Measurements from ENCODE around the gene TNFRSF11A. TPM values are rescaled to one million over a fixed set of nuclear protein-coding genes. Genes with fewer than 3 reads are reported as not detected.

The TNFRSF11A gene
- total RNA-seq, 1 experiment from 2014 or later: 0.24 TPM

DNA sequence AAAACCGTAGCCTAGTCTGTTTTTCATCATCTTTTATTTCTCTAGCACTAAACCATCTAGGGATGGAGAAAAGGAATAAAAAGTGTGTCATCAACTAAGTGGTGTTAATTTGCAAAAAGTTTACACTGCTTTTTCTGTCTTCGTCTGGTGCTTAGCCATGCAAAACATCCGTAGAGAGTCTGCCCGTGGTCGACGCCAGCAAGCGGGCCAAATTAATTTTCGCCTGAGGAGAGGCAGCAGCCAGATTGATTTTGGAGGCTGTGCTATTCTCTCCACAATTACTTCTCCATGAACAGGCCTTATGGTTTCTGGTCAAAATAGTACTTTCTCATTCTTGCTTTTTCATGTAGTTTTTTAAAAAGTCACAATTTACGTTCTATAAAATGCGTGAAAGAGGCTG, 46.3 kb downstream of the TNFRSF11A start:
- no peak for DNase-seq (ENCODE audit: low spot score)
- in situ Hi-C loops (cut with HindIII; ENCODE audit: low sequenced_read_pairs): no loop called here

DNA sequence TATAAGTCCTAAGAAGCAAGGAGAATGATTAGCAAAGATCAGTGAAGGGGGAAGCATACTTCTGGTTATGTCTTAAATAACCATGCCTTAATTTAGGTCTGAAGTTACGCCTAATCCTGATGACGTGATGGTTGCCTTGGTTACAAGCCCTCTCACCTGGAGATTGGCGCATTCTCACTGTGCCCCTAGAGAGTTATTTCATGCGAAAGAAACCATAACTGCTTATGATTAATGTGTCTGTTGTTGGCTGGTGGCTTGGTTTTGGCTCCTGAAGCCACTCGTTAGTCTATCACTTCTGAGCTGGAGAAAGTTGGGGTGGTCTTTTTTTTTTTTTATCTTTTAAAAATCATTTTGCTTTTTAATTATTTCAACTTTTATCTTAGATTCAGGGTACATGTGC, 47.0 kb downstream of the TNFRSF11A start:
- DNase-seq (ENCODE audit: low spot score): no peak
- in situ Hi-C loops (cut with HindIII; ENCODE audit: low sequenced_read_pairs): no loop called here

DNA sequence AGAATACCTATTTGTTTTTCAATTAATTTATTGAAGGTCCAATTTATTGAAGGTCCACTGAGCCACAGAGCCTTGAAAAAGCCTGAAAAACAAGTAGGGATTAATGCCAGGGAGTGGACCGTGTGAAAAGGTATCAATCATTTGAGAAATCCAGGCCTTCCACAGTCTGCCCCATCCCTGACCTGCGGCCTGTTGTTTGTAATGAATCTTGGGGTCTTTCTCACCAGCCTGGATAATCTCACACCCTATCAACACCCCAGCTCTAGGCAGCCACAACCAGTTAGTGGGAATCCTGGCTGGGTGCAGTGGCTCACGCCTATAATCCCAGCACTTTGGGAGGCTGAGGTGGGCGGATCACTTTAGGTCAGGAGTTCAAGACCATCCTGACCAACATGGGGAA, 47.8 kb downstream of the TNFRSF11A start:
- in situ Hi-C loops (cut with HindIII; ENCODE audit: low sequenced_read_pairs): no loop called here
- DNase-seq (ENCODE audit: low spot score): no peak

- in situ Hi-C loops (cut with HindIII; ENCODE audit: low sequenced_read_pairs): no loop called here
- no peak for DNase-seq (ENCODE audit: low spot score)
Observed at GRCh38 chr18:62374410-62374965, 49.4 kb downstream of the TNFRSF11A start.

DNA sequence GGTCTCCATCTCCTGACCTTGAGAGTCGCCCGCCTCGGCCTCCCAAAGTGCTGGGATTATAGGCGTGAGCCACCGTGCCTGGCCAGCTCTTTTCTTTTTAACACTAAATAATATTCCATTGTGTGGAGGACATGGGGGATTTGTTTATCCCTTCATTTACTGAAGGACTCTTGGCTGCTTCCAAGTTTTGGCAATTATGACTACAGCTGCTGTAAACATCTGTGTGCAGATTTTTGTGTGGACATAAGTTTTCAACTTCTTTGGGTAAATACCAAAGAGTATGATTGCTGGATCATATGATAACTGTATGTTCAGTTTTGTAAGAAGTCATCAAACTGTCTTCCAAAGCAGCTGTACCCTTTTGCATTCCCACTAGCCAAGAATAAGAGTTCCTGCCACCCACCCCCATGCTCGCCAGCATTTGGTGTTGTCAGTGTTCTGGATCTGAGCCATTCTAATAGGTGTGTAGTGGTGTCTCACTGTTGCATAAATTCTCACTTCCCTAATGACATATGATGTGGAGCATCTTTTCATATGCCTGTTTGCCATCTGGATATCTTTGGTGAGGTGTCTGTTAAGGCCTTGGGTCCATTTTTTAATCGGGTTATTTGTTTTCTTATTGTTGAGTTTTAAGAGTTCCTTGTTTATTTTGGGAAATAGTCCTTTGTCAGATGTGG, 52.2 kb downstream of the TNFRSF11A start:
- in situ Hi-C loops (cut with HindIII; ENCODE audit: low sequenced_read_pairs): no loop called here
- no peak for DNase-seq (ENCODE audit: low spot score)

- in situ Hi-C loops (cut with HindIII; ENCODE audit: low sequenced_read_pairs): no loop called here
- DNase-seq (ENCODE audit: low spot score): no peak
Observed at GRCh38 chr18:62379051-62379450, 53.9 kb downstream of the TNFRSF11A start.

DNA sequence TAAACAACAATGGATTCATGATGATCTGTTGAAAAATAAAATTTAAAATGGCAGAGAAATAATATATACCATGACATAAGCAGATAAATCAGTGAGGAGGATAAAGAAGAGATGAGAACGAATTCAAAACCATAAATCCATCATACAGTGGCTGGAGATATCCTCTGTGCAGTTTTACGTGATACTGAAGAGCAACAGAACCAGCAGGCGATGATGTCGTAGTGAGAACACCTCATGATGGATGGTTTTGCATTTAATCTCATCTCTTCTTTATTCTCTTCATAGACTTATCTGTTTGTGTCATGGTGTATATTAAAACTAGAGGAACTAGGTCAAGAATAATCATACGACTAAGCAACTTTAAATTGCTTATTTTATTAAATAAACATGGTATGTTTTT, 56.3 kb downstream of the TNFRSF11A start:
- DNase-seq (ENCODE audit: low spot score): no peak
- in situ Hi-C loops (cut with HindIII; ENCODE audit: low sequenced_read_pairs): no loop called here

GRCh38 chr18:62384068-62384467, 59.0 kb downstream of the TNFRSF11A start:
- in situ Hi-C loops (cut with HindIII; ENCODE audit: low sequenced_read_pairs): no loop called here
- no peak for DNase-seq (ENCODE audit: low spot score)

DNA sequence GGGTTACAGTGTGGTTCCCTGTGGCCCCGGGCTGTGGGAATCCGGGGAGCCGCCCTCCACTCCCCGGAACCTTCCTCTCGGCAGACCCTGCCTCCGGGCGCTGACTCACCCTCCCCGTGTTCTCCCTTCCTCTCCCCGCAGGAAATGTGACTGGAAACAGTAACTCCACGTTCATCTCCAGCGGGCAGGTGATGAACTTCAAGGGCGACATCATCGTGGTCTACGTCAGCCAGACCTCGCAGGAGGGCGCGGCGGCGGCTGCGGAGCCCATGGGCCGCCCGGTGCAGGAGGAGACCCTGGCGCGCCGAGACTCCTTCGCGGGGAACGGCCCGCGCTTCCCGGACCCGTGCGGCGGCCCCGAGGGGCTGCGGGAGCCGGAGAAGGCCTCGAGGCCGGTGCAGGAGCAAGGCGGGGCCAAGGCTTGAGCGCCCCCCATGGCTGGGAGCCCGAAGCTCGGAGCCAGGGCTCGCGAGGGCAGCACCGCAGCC, 59.5 kb downstream of the TNFRSF11A start:
- in situ Hi-C loops (cut with HindIII; ENCODE audit: low sequenced_read_pairs): no loop called here
- DNase-seq (ENCODE audit: low spot score): no peak

GRCh38 chr18:62386091-62386490, 61.0 kb downstream of the TNFRSF11A start:
- no peak for DNase-seq (ENCODE audit: low spot score)
- in situ Hi-C loops (cut with HindIII; ENCODE audit: low sequenced_read_pairs): no loop called here

DNA sequence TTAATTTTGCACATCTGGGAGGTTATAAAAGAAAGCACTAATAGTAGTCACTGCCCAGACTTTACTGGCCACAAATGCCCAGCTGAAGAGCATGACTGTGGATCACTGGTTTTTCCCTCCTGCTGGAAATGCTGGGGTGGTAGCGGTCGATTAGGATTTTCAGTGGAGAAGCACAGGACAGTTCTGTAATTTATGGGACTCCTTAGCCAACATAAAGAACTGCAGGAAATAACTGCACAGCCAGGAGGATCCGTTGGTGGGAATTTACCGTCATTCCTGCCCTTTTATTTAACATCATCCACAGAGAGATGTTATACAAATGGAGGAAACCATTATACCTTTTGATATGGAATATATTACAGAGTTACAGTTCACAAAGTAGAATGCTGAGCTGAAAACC, 61.5 kb downstream of the TNFRSF11A start:
- no peak for DNase-seq (ENCODE audit: low spot score)
- in situ Hi-C loops (cut with HindIII; ENCODE audit: low sequenced_read_pairs): no loop called here

DNA sequence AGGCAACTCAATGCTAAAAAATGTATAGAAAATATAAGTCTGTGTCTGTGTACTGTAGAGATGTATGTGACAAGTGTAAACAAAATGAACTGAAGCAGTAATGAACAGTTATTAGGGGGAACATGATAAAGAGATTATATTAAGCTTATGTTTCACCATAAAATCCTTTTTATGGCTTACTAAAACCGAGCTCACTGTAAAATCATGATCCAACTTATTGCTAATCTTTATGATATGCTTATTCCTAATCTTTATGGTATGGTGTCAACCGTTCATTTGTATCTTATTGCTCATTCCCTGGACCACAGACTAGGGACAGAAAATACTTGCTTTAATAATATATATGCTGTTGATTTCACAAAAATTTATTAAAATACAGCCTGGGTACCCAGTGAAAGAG, 62.1 kb downstream of the TNFRSF11A start:
- DNase-seq (ENCODE audit: low spot score): no peak
- in situ Hi-C loops (cut with HindIII; ENCODE audit: low sequenced_read_pairs): no loop called here

DNA sequence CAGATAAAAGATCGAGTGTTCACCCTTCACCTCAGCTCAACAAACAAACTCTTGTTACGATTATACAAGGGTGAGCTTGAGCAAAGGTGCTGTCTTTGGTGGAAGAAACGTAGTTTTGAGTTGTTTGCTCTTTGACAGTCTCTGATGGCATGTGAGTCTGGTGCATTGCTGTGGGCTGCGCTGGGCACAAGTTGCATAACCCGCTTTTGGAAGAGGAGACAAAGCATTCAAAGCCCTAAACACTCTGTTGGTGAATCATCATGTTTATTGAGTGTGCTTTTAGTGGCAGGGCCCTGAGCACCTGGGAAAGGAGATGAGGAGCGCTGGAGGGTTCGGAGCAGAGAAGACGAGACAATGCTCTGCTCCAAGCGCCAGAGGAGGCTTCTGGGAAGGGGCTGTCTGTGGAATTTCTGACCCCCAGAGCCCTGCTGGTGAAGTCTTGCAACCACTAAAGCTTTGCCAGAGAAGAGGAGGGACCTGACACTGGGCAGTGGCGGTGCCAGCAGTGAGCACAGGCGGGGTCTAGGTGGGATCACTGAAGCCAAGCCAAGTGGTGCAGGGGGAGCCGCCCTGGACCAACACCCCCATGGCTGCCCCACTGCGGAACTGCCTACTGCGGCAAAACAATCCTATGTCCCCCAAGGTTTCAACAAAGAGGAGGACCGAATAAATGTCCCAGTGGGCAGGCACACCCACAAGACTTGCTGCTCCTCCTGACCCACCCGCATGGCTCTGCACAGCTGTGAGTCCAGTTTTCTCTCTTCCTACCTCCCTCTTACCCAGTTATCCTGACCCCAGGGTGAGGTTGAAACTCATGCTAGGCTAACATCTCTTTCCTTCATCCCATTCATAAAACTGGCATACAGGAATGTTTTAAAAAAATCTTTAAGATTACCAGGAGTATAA, 64.0 kb downstream of the TNFRSF11A start:
- in situ Hi-C loops (cut with HindIII; ENCODE audit: low sequenced_read_pairs): no loop called here
- no peak for DNase-seq (ENCODE audit: low spot score)

DNA sequence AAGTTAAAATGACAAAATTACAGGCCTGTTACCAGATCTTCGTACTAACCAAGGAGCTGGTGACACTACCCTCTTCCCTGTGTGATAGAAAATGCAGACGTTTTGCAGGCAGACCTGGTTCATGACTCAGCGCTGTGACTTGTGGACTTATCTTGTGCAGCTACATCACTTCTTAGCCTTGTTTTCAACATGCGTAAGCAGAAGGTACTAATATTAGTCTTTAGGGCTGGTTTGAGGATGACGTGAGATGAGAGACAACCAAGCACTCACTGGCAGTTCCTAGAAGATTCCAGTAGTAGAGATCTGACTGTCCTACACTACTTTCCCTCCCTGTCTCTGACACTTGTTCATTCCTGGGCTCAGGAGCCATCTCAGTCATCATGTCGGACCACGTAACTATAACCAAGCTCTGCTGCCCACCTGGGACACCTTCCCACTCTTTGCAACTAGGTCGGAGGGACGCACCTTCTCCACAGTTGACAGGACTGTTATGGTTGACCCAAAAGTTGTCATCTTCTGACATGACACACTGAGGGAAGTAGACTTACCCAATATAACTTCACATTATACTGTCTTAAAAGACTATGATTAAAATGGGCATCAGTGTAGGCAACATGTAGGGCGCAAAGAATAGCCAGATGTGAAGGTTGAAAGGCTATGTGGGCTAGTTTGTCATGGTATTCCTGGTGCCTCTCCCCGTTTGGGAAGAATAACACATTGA, 64.8 kb downstream of the TNFRSF11A start:
- no peak for DNase-seq (ENCODE audit: low spot score)
- in situ Hi-C loops (cut with HindIII; ENCODE audit: low sequenced_read_pairs): no loop called here

- in situ Hi-C loops (cut with HindIII; ENCODE audit: low sequenced_read_pairs): no loop called here
Observed at GRCh38 chr18:62394006-62394763, 69.1 kb downstream of the TNFRSF11A start.

GRCh38 chr18:62396381-62396780, 71.3 kb downstream of the TNFRSF11A start:
- in situ Hi-C loops (cut with HindIII; ENCODE audit: low sequenced_read_pairs): no loop called here
- no peak for DNase-seq (ENCODE audit: low spot score)

More at GRCh38 chr18:62394006-62394763, 69.1 kb downstream of the TNFRSF11A start:
- no peak for DNase-seq (ENCODE audit: low spot score)

GRCh38 chr18:62396967-62397366, 71.9 kb downstream of the TNFRSF11A start:
- no peak for DNase-seq (ENCODE audit: low spot score)
- in situ Hi-C loops (cut with HindIII; ENCODE audit: low sequenced_read_pairs): no loop called here

DNA sequence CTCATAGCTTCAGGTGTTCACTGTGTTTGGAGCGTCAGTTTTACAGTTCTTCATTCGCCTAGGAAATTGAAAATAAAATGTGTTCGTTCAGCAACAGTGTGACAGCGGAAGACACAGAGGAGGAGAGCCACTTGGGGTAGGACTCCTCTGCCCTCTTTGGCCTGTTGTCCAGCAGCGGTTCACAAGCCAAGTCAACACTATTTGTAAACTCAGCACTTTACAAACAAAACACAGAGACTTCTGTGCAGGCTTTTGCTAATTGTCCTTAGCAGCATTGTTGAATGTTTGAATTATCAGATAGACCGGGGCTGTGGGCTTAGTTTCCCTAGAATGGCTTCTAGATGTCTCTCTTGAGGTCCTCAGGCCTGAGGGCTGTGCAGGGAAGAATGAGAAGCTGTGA, 73.2 kb downstream of the TNFRSF11A start:
- in situ Hi-C loops (cut with HindIII; ENCODE audit: low sequenced_read_pairs): no loop called here

DNA sequence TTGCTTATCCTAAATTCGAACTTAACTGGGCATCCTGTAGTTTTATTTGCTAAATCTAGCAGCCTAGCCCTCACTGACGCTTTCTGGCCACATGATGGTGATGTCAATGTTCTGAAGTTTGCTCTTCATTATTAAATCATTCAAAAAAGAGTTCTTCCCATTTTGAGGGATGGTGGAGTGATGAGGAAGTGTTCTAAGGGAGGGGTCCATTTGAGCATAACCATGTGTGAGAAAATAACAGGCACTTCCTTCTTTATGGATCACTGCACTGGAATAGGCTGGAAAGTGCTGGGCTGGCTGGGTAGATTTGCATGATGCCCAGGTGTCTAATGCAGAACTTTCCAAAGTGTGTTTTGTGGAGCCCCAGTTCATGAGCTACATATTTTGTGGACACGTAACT, 74.2 kb downstream of the TNFRSF11A start:
- no peak for DNase-seq (ENCODE audit: low spot score)
- in situ Hi-C loops (cut with HindIII; ENCODE audit: low sequenced_read_pairs): no loop called here

More for the DNA sequence above, 73.2 kb downstream of the TNFRSF11A start:
- DNase-seq (ENCODE audit: low spot score): no peak
